Liver (tissue), 9 donors: ENCODE data around the gene ACSBG1. TPM values are rescaled to one million over a fixed set of nuclear protein-coding genes. Genes with fewer than 3 reads are reported as not detected.

Source experiments
- DNase-seq: peaks from one replicate; pipeline ENCODE4 v3.0.0-alpha.2; 2017; ENCODE audit warnings: low spot score
- H3K27ac ChIP-seq, 2 donors: one replicate each; pipeline ENCODE4 v1.7.0; 2013; ENCODE audit warnings: inconsistent platforms in 2 of 2, low read length in 2 of 2, control low read depth in 1 of 2, low read depth in 1 of 2, mild to moderate bottlenecking in 1 of 2
- H3K27me3 ChIP-seq, 4 donors: one replicate each; pipeline versions ENCODE4 v1.6.1 to v1.7.0; 2013; ENCODE audit warnings: low read length in 3 of 4, inconsistent platforms in 1 of 4, mild to moderate bottlenecking in 1 of 4, moderate library complexity in 1 of 4; ENCODE audit not compliant: control insufficient read depth in 4 of 4, insufficient read depth in 4 of 4
- H3K36me3 ChIP-seq, 4 donors: one replicate each; pipeline versions ENCODE4 v1.6.1 to v1.7.0; 2013; ENCODE audit warnings: low read length in 3 of 4, mild to moderate bottlenecking in 3 of 4, low read depth in 1 of 4, moderate library complexity in 1 of 4; ENCODE audit not compliant: control insufficient read depth in 4 of 4, insufficient read depth in 3 of 4
- H3K4me1 ChIP-seq, 4 donors: one replicate each; pipeline versions ENCODE4 v1.6.1 to v1.7.0; 2013; ENCODE audit warnings: low read length in 3 of 4, mild to moderate bottlenecking in 3 of 4, moderate library complexity in 1 of 4; ENCODE audit not compliant: control insufficient read depth in 4 of 4, insufficient read depth in 4 of 4
- H3K4me3 ChIP-seq, 3 donors: one replicate each; pipeline versions ENCODE4 v1.6.1 to v1.7.0; 2013; ENCODE audit warnings: low read length in 3 of 3, control low read depth in 1 of 3, low read depth in 1 of 3, mild to moderate bottlenecking in 1 of 3
- H3K9ac ChIP-seq, 2 donors: one replicate each; pipeline ENCODE4 v1.7.0; 2013; ENCODE audit warnings: low read length in 2 of 2, mild to moderate bottlenecking in 2 of 2, moderate library complexity in 2 of 2, control low read depth in 1 of 2, low read depth in 1 of 2
- H3K9me3 ChIP-seq, 4 donors: one replicate each; pipeline versions ENCODE4 v1.6.1 to v1.7.0; 2013; ENCODE audit warnings: low read length in 3 of 4; ENCODE audit not compliant: control insufficient read depth in 4 of 4
- ATF3 ChIP-seq: IDR thresholded peaks from 2 replicates; pipeline ENCODE4 v1.6.1; 2016; ENCODE audit warnings: antibody characterized with exemption
- CTCF ChIP-seq: fragments of 150-350 bp; IDR thresholded peaks from 2 replicates; pipeline ENCODE4 v1.5.1; 2017; ENCODE audit warnings: improper control_type of control experiment, low read depth, low read length; ENCODE audit not compliant: missing input control
- EGR1 ChIP-seq, 2 donors: IDR thresholded peaks; 2 replicates each; pipeline ENCODE4 v1.6.1; 2016 to 2018; ENCODE audit warnings: antibody characterized with exemption in 2 of 2, low read depth in 2 of 2
- FOXA2 ChIP-seq: IDR thresholded peaks from 2 replicates; pipeline ENCODE4 v1.6.1; 2016; ENCODE audit warnings: antibody characterized with exemption
- HNF4A ChIP-seq, 2 donors: conservative IDR thresholded peaks; 2 replicates each; pipeline ENCODE4 v1.6.1; 2016; ENCODE audit warnings: antibody characterized with exemption in 2 of 2, mild to moderate bottlenecking in 2 of 2
- JUND ChIP-seq, 2 donors: IDR thresholded peaks; 2 replicates each; pipeline ENCODE4 v1.6.1; 2016; ENCODE audit warnings: antibody characterized with exemption in 2 of 2
- MAX ChIP-seq: IDR thresholded peaks from 2 replicates; pipeline ENCODE4 v1.6.1; 2016; ENCODE audit warnings: antibody characterized with exemption
- NR2F2 ChIP-seq: IDR thresholded peaks from 2 replicates; pipeline ENCODE4 v1.6.1; 2016; ENCODE audit warnings: antibody characterized with exemption
- RAD21 ChIP-seq, 2 donors: IDR thresholded peaks; 2 replicates each; pipeline ENCODE4 v1.6.1; 2016; ENCODE audit warnings: antibody characterized with exemption in 2 of 2, mild to moderate bottlenecking in 2 of 2
- REST ChIP-seq: IDR thresholded peaks from 2 replicates; pipeline ENCODE4 v1.6.1; 2016; ENCODE audit warnings: antibody characterized with exemption, mild to moderate bottlenecking
- RXRA ChIP-seq, 2 donors: IDR thresholded peaks; 2 replicates each; pipeline ENCODE4 v1.6.1; 2017 to 2018; ENCODE audit warnings: antibody characterized with exemption in 2 of 2, mild to moderate bottlenecking in 1 of 2
- SP1 ChIP-seq: IDR thresholded peaks from 2 replicates; pipeline ENCODE4 v1.6.1; 2018; ENCODE audit warnings: antibody characterized with exemption, mild to moderate bottlenecking
- TAF1 ChIP-seq: conservative IDR thresholded peaks from 2 replicates; pipeline ENCODE4 v1.6.1; 2016; ENCODE audit warnings: antibody characterized with exemption, mild to moderate bottlenecking
- YY1 ChIP-seq: IDR thresholded peaks from 2 replicates; pipeline ENCODE4 v1.6.1; 2016; ENCODE audit warnings: antibody characterized with exemption, mild to moderate bottlenecking
- ZBTB33 ChIP-seq: IDR thresholded peaks from 2 replicates; pipeline ENCODE4 v1.6.1; 2016; ENCODE audit warnings: antibody characterized with exemption
- WGBS: extraction: QIAGEN DNeasy Blood & Tissue Kit; methylation state at CpG from one replicate; pipeline ENCODE4 v1.1.7; 2013; 5-methylcytosine and 5-hydroxymethylcytosine counted together
- polyA plus RNA-seq, 2 donors: library from polyadenylated mRNA; stranded (reverse) in 1 of 2; unstranded in 1 of 2; fragments of 200-250 nt in 1 of 2; fragments of >200 nt in 1 of 2; fragmentation: Nextera tagmentation in 1 of 2; extraction: Ambion mirVana in 1 of 2; gene quantifications; one replicate each; pipeline versions ENCODE4 v1.2.1 to v1.2.3, GENCODE V29; 2013 to 2015
- total RNA-seq, 2 donors: library from RNA; depleted of rRNA; stranded (reverse); fragments of >200 nt; gene quantifications; one replicate each; pipeline ENCODE4 v1.2.3, GENCODE V29; 2014
- donor health status: healthy.
- donor health status: healthy.
- donor health status: healthy.
- donor health status: healthy.
- donor health status: healthy.

The ACSBG1 gene
- total and polyA plus RNA-seq, 4 donors, result under 0.01 to 3.8 (median 0.15) TPM

- peak; percentile 75 for TF ChIP-seq ZBTB33
- peak; percentile 27 to 36 for TF ChIP-seq RAD21 (IDR thresholded peaks at IDR 0.05)
- peak; percentile 87 to 89 for TF ChIP-seq RXRA (IDR thresholded peaks at IDR 0.05)
- TF ChIP-seq MAX, result peak; percentile 90
- peak; percentile 71 for TF ChIP-seq FOXA2
These were observed 94.1 kb downstream of the ACSBG1 start (continued) for GRCh38 chr15:78140292-78140691.

- 67% methylated on average over 5 of the region's 5 CpGs for WGBS
These were observed 94.8 kb downstream of the ACSBG1 start for GRCh38 chr15:78139578-78139977.

GRCh38 chr15:78133801-78134200, 100.6 kb downstream of the ACSBG1 start:
- Histone ChIP-seq H3K4me1 (peaks cover 1 to 9% (median 4%) of the 10 kb centered on the region in 4 donors), H3K4me3 (no peak overlapping the region), H3K27ac (no peak overlapping the region), H3K36me3 (no peaks in the 10 kb centered on the region), H3K27me3 (no peaks in the 10 kb centered on the region), H3K9ac (no peak overlapping the region), H3K9me3 (no peaks in the 10 kb centered on the region)
- 86% methylated on average over 2 of the region's 2 CpGs for WGBS
- TF ChIP-seq CTCF, result no peak
- no peak for TF ChIP-seq TAF1
- TF ChIP-seq SP1, result no peak
- no peak for TF ChIP-seq YY1
- no peak for TF ChIP-seq RXRA (IDR thresholded peaks at IDR 0.05)
- TF ChIP-seq ATF3, result no peak
- no peak for TF ChIP-seq HNF4A (conservative IDR thresholded peaks at IDR 0.05)
- TF ChIP-seq NR2F2, result no peak
- no peak for TF ChIP-seq REST
- no peak for DNase-seq

More at GRCh38 chr15:78139578-78139977, 94.8 kb downstream of the ACSBG1 start:
- no peaks in the 10 kb centered on the region for H3K27me3 ChIP-seq
- no peak overlapping the region for H3K27ac ChIP-seq
- H3K9ac ChIP-seq, result no peak overlapping the region
- no peaks in the 10 kb centered on the region for H3K36me3 ChIP-seq
- H3K4me3 ChIP-seq, result no peak overlapping the region
- peaks cover 4 to 17% (median 13%) of the 10 kb centered on the region in 4 donors for H3K4me1 ChIP-seq
- TF ChIP-seq EGR1 (IDR thresholded peaks at IDR 0.05; ENCODE audit: low read depth in 2 of 2) (no peak), YY1 (peak; percentile 50), JUND (IDR thresholded peaks at IDR 0.05) (no peak)
- DNase-seq, result no peak
- H3K9me3 ChIP-seq, result no peaks in the 10 kb centered on the region
